ENCODE data around the gene SGK2. TPM values are rescaled to one million over a fixed set of nuclear protein-coding genes. Genes with fewer than 3 reads are reported as not detected.

The SGK2 gene
- total and polyA plus RNA-seq, 2 of the 13 experiments (the other 11 are each of a cell fraction or from before 2014, with no cell fraction given): 6.2 to 29.4 TPM

- intact Hi-C loops (cut with micrococcal nuclease; ENCODE audit: unreplicated experiment): no loop called here
- FAIRE-seq: peak; percentile 18
- peak overlapping the region; percentile 46 for H3K27ac ChIP-seq (ENCODE audit: extremely low read length, insufficient read depth, low read length)
- 68% methylated on average over 7 of the region's 7 CpGs for WGBS (ENCODE audit: low lambda C conversion rate)
- in situ Hi-C loops (cut with HindIII; ENCODE audit: extremely low pct_ligation_motif_present, low pct_unique_long_range_greater_than_20kb): no loop called here
- no peaks in the 10 kb centered on the region for H3K9me3 ChIP-seq (ENCODE audit: low read length)
- H2AFZ ChIP-seq (ENCODE audit: low read length): no peak overlapping the region
- H3K27me3 ChIP-seq (ENCODE audit: control insufficient read depth in 1 of 2, insufficient read depth in 2 of 2, low read length in 2 of 2): no peaks in the 10 kb centered on the region
- no peaks in the 10 kb centered on the region for H3K79me2 ChIP-seq (ENCODE audit: insufficient read depth, low read length)
- peak; percentile 74 for DNase-seq (ENCODE audit: low spot score)
- 0 out of 5 replicates have a peak, but pooled peaks cover 0 to 3% of the 10 kb centered on the region in 2 experiments for H3K36me3 ChIP-seq (replicated peaks in 1 of 2; ENCODE audit: control insufficient read depth in 1 of 2, insufficient read depth in 2 of 2, low read length in 2 of 2)
- BruUV-seq (replicated peaks): no TSS peak
- H3K9ac ChIP-seq (ENCODE audit: insufficient read depth, low read depth, low read length): no peak overlapping the region
- H3K4me3 ChIP-seq (replicated peaks in 1 of 3; ENCODE audit: insufficient read depth in 1 of 3, low read depth in 2 of 3, low read length in 3 of 3): no peak overlapping the region
- peak; percentile 62 for ATAC-seq
- ChIA-PET POLR2A (interaction anchor here (0.6 to 4.9 kb wide), 8 partner anchors 13 to 68 kb away, joined by 3 to 92 read pairs (median 5); partner anchors contain the start of gene SGK2), CTCF (ENCODE audit: low intra/inter-chr PET ratio, low total read pairs) (no interaction called here)
- peaks cover 39% of the 10 kb centered on the region for H3K4me1 ChIP-seq (ENCODE audit: insufficient read depth, low read length)
- peak overlapping the region; percentile 32 for H3K4me2 ChIP-seq (ENCODE audit: low read depth, low read length)
- no peaks in the 10 kb centered on the region for H4K20me1 ChIP-seq (ENCODE audit: insufficient read depth, low read length)
- TF ChIP-seq ZFP91 (CRISPR knock-in tag; IDR thresholded peaks at IDR 0.05; ENCODE audit: borderline replicate concordance) (no peak), PBX2 (CRISPR knock-in tag; IDR thresholded peaks at IDR 0.05) (0 out of 2 replicates have a peak, but pooled peaks have one; percentile 32), MTA1 (CRISPR knock-in tag; IDR thresholded peaks at IDR 0.05; ENCODE audit: borderline replicate concordance) (no peak), ZBTB49 (CRISPR knock-in tag; IDR thresholded peaks at IDR 0.05; ENCODE audit: borderline replicate concordance) (no peak), LCORL (IDR thresholded peaks at IDR 0.05) (no peak), LCORL (CRISPR knock-in tag; IDR thresholded peaks at IDR 0.05) (peak; percentile 63; the same call in 1 of the 2 replicates), SRF (IDR thresholded peaks at IDR 0.05; ENCODE audit: low read depth, low read length) (no peak), HOMEZ (CRISPR knock-in tag; IDR thresholded peaks at IDR 0.05; ENCODE audit: low read depth) (0 out of 2 replicates have a peak, but pooled peaks have one; percentile 21), HOXA3 (CRISPR knock-in tag; IDR thresholded peaks at IDR 0.05) (peak; percentile 43; the same call in 1 of the 2 replicates), ZNF761 (CRISPR knock-in tag; conservative IDR thresholded peaks at IDR 0.05) (no peak)
- TF ChIP-seq, protein P1, sequence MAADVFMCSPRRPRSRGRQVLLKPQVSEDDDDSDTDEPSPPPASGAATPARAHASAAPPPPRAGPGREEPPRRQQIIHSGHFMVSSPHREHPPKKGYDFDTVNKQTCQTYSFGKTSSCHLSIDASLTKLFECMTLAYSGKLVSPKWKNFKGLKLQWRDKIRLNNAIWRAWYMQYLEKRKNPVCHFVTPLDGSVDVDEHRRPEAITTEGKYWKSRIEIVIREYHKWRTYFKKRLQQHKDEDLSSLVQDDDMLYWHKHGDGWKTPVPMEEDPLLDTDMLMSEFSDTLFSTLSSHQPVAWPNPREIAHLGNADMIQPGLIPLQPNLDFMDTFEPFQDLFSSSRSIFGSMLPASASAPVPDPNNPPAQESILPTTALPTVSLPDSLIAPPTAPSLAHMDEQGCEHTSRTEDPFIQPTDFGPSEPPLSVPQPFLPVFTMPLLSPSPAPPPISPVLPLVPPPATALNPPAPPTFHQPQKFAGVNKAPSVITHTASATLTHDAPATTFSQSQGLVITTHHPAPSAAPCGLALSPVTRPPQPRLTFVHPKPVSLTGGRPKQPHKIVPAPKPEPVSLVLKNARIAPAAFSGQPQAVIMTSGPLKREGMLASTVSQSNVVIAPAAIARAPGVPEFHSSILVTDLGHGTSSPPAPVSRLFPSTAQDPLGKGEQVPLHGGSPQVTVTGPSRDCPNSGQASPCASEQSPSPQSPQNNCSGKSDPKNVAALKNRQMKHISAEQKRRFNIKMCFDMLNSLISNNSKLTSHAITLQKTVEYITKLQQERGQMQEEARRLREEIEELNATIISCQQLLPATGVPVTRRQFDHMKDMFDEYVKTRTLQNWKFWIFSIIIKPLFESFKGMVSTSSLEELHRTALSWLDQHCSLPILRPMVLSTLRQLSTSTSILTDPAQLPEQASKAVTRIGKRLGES (CRISPR knock-in tag; IDR thresholded peaks at IDR 0.05; ENCODE audit: borderline replicate concordance): no peak
Measured at GRCh38 chr20:43584448-43585136, 25.8 kb downstream of the SGK2 start.

All from HepG2 (cell line).